Measurements from ENCODE around the gene CREG2. TPM values are rescaled to one million over a fixed set of nuclear protein-coding genes. Genes with fewer than 3 reads are reported as not detected.
A peak's percentile ranks its signal among the peaks of the same experiment; 100 is the strongest.

CREG2 gene
- polyA plus RNA-seq, 1 experiment, result not detected

- no peak for DNase-seq (ENCODE audit: low read depth, low spot score)
- ChIA-PET CTCF (interaction anchor here (1.3 to 2.2 kb wide), 4 partner anchors 9 to 436 kb away, joined by 3 to 12 read pairs (median 6); partner anchors contain the start of gene CREG2), POLR2A (no interaction called here)
- no peak overlapping the region; the same call in 1 of the 2 replicates for H3K4me3 ChIP-seq (ENCODE audit: low read depth, low read length)
- TF ChIP-seq CTCF (IDR thresholded peaks at IDR 0.05; ENCODE audit: low read depth, low read length), result no peak
- no peaks in the 10 kb centered on the region for H3K27me3 ChIP-seq (ENCODE audit: control insufficient read depth, insufficient read depth, low read length)
- H3K27ac ChIP-seq (ENCODE audit: low read depth, low read length), result peak overlapping the region; percentile 83
- no peaks in the 10 kb centered on the region for H3K9me3 ChIP-seq (ENCODE audit: control insufficient read depth, insufficient read depth, low read length)
Measured at GRCh38 chr2:101395545-101396315, 8.4 kb upstream of the CREG2 start.

GRCh38 chr2:101388232-101388631 lies 929 bp upstream of the CREG2 start:
- Histone ChIP-seq H3K27ac (ENCODE audit: low read depth, low read length) (no peak overlapping the region), H3K27me3 (ENCODE audit: control insufficient read depth, insufficient read depth, low read length) (peaks cover 25% of the 10 kb centered on the region), H3K4me3 (ENCODE audit: low read depth, low read length) (no peak overlapping the region), H3K9me3 (ENCODE audit: control insufficient read depth, insufficient read depth, low read length) (no peaks in the 10 kb centered on the region)
- no peak for TF ChIP-seq CTCF (IDR thresholded peaks at IDR 0.05; ENCODE audit: low read depth, low read length)
- POLR2A ChIA-PET, result interaction anchor here (0.5 kb wide), 1 partner anchor 337 kb away, joined by 4 read pairs; no protein-coding TSS in a partner anchor
- CTCF ChIA-PET, result interaction anchor here (0.6 to 4.0 kb wide), 9 partner anchors 8 to 443 kb away, joined by 3 to 28 read pairs (median 4); no protein-coding TSS in a partner anchor
- DNase-seq (ENCODE audit: low read depth, low spot score), result no peak

GRCh38 chr2:101386599-101387150 lies 628 bp downstream of the CREG2 start:
- H3K27ac ChIP-seq (ENCODE audit: low read depth, low read length), result no peak overlapping the region
- peak overlapping the region; percentile 65 for H3K4me3 ChIP-seq (ENCODE audit: low read depth, low read length)
- H3K9me3 ChIP-seq (ENCODE audit: control insufficient read depth, insufficient read depth, low read length), result no peaks in the 10 kb centered on the region
- TF ChIP-seq CTCF (IDR thresholded peaks at IDR 0.05; ENCODE audit: low read depth, low read length), result no peak
- POLR2A ChIA-PET, result no interaction called here
- no peak for DNase-seq (ENCODE audit: low read depth, low spot score)
- CTCF ChIA-PET, result interaction anchor here (0.5 to 4.0 kb wide), 15 partner anchors 9 to 1193 kb away, joined by 3 to 28 read pairs (median 4); no protein-coding TSS in a partner anchor
- H3K27me3 ChIP-seq (ENCODE audit: control insufficient read depth, insufficient read depth, low read length), result peaks cover 25% of the 10 kb centered on the region

GRCh38 chr2:101383016-101383541 lies 4.2 kb downstream of the CREG2 start:
- H3K27ac ChIP-seq (ENCODE audit: low read depth, low read length), result no peak overlapping the region

More at GRCh38 chr2:101383016-101383541, 4.2 kb downstream of the CREG2 start:
- Histone ChIP-seq H3K4me3 (ENCODE audit: low read depth, low read length) (no peak overlapping the region), H3K9me3 (ENCODE audit: control insufficient read depth, insufficient read depth, low read length) (no peaks in the 10 kb centered on the region), H3K27me3 (ENCODE audit: control insufficient read depth, insufficient read depth, low read length) (peaks cover 25% of the 10 kb centered on the region)
- TF ChIP-seq CTCF (IDR thresholded peaks at IDR 0.05; ENCODE audit: low read depth, low read length), result no peak
- POLR2A ChIA-PET, result no interaction called here
- no peak for DNase-seq (ENCODE audit: low read depth, low spot score)
- CTCF ChIA-PET, result interaction anchor here (1.1 kb wide), 1 partner anchor 41 kb away, joined by 5 read pairs; no protein-coding TSS in a partner anchor

All from AG04450 (cell line).